Measurements from ENCODE around the gene KCNA5. TPM values are rescaled to one million over a fixed set of nuclear protein-coding genes. Genes with fewer than 3 reads are reported as not detected.

Gene KCNA5
- under 1 TPM; 0.18 to 0.95 TPM for total RNA-seq
- long read RNA-seq, partial matches to known transcripts = 0 of 1 reads
- long read RNA-seq, other reads (novel, unspliced or antisense) = 0 of 1 reads

- DNase-seq (peak in 1 of 2 donors; percentile 29), ATAC-seq (no peak)
- intact Hi-C loops (cut with DNase I, micrococcal nuclease) = no loop called here
Observed at GRCh38 chr12:5043589-5044419, at the start of gene KCNA5. Gene KCNA5, plus strand, starts transcription at chr12:5043879. Its CDS starts 269 bp downstream, at chr12:5044148.

DNA sequence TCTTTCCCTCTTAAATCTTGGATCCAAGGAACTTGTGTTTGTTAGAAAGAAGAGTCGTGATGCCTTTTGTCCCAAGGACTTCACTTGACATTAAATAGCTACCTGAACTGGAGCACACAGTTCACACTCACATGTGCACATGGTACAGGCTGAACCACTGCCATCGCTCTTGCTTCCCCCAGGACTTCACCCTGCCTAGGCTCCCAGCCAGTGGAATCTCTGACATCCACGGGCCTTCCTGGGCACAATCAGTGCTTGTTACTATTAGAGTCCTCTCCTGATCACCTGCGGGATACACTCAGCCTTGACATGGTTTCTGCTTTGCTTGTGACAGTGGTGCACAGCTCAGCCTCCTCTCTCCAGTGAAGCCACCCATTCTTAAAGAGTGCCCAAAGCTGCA, 49.1 kb upstream of the KCNA5 start:
- intact Hi-C loops (cut with DNase I, micrococcal nuclease) = no loop called here
- no peak for DNase-seq
- ATAC-seq = no peak

- no peak for ATAC-seq
- intact Hi-C loops (cut with DNase I, micrococcal nuclease) = no loop called here
- DNase-seq = no peak
Observed at GRCh38 chr12:4996714-4997113, 47.0 kb upstream of the KCNA5 start.

DNA sequence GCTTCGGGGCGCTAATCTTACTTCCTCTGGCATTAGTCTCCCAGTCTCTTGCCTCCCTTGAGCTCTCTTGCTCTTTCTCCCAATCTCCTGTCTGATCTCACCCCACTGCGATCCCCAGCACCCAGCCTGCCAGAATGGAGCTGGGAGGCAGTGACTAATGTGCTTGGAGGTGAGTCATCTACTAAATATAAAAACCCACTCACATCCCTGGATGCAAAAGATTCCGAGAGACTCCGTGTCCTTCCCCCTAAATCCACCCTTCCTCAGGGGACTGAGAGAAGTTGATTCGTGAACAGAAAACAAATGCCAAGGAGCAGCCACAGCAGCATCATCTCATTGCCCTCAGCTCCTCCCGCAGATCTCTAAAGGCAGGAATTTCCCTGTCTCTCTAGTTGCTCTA, 45.7 kb upstream of the KCNA5 start:
- ATAC-seq = no peak
- no peak for DNase-seq
- intact Hi-C loops (cut with DNase I, micrococcal nuclease) = no loop called here

DNA sequence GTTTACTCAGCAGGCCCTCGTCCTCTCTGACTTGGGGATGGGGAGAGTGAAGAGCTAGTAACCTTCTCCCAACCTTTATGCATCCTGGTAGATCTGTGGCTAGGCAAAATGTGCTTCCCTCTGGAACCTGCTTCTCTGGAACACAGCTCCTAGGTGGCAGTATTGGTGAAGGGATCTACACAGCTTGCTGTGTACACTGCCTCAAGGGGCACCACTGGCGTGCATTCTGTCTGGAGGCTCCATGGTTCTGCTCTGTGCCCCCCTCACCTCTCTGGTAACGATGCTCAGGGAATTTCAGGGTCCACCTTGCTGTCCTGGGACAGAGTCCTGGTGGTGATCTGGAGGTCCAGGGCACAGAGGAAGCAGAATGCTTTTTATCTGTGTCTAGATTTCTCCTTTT, 43.5 kb upstream of the KCNA5 start:
- intact Hi-C loops (cut with DNase I, micrococcal nuclease) = loop anchor here (5.0 to 10.0 kb wide), 2 partner anchors 143 to 145 kb away; no protein-coding TSS in a partner anchor
- DNase-seq = no peak
- no peak for ATAC-seq

- ATAC-seq (no peak), DNase-seq (no peak)
- intact Hi-C loops (cut with DNase I, micrococcal nuclease) = loop anchor here (5.0 to 10.0 kb wide), 2 partner anchors 144 to 146 kb away; no protein-coding TSS in a partner anchor
Observed at GRCh38 chr12:5000658-5001385, 42.9 kb upstream of the KCNA5 start.

- peak; percentile 98 for ATAC-seq
- intact Hi-C loops (cut with DNase I, micrococcal nuclease) = loop anchor here (5.0 to 10.0 kb wide), 2 partner anchors 146 to 148 kb away; no protein-coding TSS in a partner anchor
- peak; percentile 39 to 69 for DNase-seq
Observed at GRCh38 chr12:5003025-5003666, 40.5 kb upstream of the KCNA5 start.

- DNase-seq = no peak
- ATAC-seq = no peak
- intact Hi-C loops (cut with DNase I, micrococcal nuclease) = loop anchor here in 1 of 2 donors (10.0 kb wide), 1 partner anchor 154 kb away; no protein-coding TSS in a partner anchor
Observed at GRCh38 chr12:5008661-5009060, 35.0 kb upstream of the KCNA5 start.

DNA sequence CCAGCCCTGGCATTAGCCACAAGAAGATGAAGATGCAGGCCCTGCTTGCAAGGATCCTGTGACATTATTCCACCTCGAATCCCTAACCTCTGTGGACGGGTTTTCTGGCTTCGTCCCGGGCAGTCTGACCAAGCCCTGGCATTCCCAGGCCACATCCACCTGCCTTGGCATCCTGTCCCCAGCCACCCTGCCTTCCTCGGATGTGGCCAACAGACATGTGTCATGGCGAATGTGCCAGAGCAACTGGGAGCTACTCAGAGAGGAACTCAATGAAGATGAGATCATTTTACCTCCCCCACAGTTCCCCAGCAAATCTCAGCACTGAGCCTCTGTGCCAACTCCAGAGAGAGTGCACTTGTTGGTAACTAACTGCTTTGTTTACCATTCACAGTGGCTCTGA, 33.5 kb upstream of the KCNA5 start:
- ATAC-seq (no peak), DNase-seq (no peak)
- intact Hi-C loops (cut with DNase I, micrococcal nuclease) = no loop called here

GRCh38 chr12:5012337-5012736, 31.3 kb upstream of the KCNA5 start:
- DNase-seq (no peak), ATAC-seq (no peak)
- intact Hi-C loops (cut with DNase I, micrococcal nuclease) = no loop called here

DNA sequence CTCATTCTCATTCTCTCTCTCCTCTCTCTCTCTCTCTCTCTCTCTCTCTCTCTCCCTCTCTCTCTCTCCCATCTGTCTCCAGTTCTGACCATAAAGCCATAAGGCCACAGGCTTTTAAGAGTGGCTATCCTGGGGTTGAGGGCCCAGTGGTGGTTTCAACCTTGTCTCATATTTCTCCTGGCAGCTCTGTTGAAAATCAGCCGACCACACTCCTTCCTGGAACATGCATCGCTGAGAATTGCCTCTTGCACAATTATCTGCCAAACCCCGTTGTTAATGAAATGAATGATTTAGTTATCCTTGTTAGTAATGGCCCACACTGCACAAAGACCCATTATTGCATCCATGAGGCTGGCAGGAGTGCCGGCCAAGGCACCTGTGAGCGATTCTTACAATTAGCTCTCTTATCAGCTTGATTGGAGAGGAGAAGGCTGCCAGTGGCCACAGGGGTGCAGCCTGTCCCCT, 30.4 kb upstream of the KCNA5 start:
- DNase-seq (no peak), ATAC-seq (no peak)
- intact Hi-C loops (cut with DNase I, micrococcal nuclease) = no loop called here

DNA sequence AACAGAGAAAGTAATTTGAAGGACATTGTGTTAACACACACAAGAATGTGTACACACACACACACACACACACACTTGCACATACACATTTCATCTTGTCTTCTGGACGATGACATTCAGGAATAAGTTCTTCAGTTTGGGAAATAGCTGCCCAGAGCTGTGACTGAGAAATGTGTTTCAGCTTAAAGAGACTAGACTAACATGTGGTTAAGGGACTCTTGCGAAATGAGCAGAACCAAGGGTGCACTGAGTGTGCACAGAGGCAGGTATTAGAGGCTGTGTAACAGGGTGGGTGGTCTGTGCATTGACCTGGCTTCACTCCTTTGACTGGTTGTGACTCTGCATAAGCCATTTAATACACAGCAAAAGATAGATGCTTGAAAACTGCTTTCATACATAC, 29.4 kb upstream of the KCNA5 start:
- DNase-seq (no peak), ATAC-seq (no peak)
- intact Hi-C loops (cut with DNase I, micrococcal nuclease) = no loop called here

GRCh38 chr12:5015711-5016492, 27.8 kb upstream of the KCNA5 start:
- ATAC-seq (no peak), DNase-seq (no peak)
- intact Hi-C loops (cut with DNase I, micrococcal nuclease) = no loop called here

- DNase-seq (no peak), ATAC-seq (no peak)
- intact Hi-C loops (cut with DNase I, micrococcal nuclease) = no loop called here
Observed at GRCh38 chr12:5016526-5016925, 27.2 kb upstream of the KCNA5 start.

GRCh38 chr12:5017638-5018348, 25.9 kb upstream of the KCNA5 start:
- DNase-seq (no peak), ATAC-seq (no peak)
- intact Hi-C loops (cut with DNase I, micrococcal nuclease) = no loop called here

DNA sequence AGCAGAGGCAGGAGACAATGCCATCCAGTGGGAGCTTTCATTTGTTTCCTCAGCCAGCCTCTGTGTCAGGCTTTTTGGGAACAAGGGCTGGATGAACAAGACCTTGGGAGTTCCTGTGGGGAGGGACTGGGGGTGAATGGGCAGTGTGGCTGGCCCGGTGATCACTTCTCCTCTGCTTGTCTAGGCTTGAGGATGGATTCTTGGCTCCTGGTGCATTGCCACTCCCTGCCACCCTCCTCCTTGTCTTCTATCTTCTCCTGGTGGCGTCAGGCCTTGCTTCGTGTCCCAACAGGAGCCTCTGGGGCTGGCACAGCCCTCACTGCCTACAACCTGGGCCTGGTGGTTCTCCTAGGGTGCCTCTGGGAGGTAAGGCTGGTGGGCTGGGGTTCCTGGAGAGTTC, 25.0 kb upstream of the KCNA5 start:
- ATAC-seq (no peak), DNase-seq (no peak)

GRCh38 chr12:5022025-5022424, 21.7 kb upstream of the KCNA5 start:
- DNase-seq = no peak
- ATAC-seq = no peak
- intact Hi-C loops (cut with DNase I, micrococcal nuclease) = loop anchor here in 1 of 2 donors (2.0 kb wide), 1 partner anchor 63 kb away; no protein-coding TSS in a partner anchor

More for the DNA sequence above, 25.0 kb upstream of the KCNA5 start:
- intact Hi-C loops (cut with DNase I, micrococcal nuclease) = no loop called here
